ENCODE measurements around the gene KIRREL3.

The KIRREL3 gene

GRCh38 chr11:126624506-126624905 is 376.1 kb downstream of the KIRREL3 start:
- DNase-seq: no peak

GRCh38 chr11:126619516-126619915 is 381.1 kb downstream of the KIRREL3 start:
- DNase-seq: no peak

- DNase-seq: no peak
These were observed 384.7 kb downstream of the KIRREL3 start for GRCh38 chr11:126615845-126616244.

GRCh38 chr11:126613272-126613671 is 387.3 kb downstream of the KIRREL3 start:
- DNase-seq: no peak

- DNase-seq: no peak
These were observed 387.9 kb downstream of the KIRREL3 start for GRCh38 chr11:126612671-126613070.

GRCh38 chr11:126611438-126611837 is 389.1 kb downstream of the KIRREL3 start:
- no peak for DNase-seq

- DNase-seq: no peak
These were observed 391.9 kb downstream of the KIRREL3 start for GRCh38 chr11:126608658-126609057.

- no peak for DNase-seq
These were observed 392.6 kb downstream of the KIRREL3 start for GRCh38 chr11:126607776-126608541.

- no peak for DNase-seq
These were observed 393.2 kb downstream of the KIRREL3 start for GRCh38 chr11:126607374-126607773.

GRCh38 chr11:126606484-126606883 is 394.1 kb downstream of the KIRREL3 start:
- no peak for DNase-seq

GRCh38 chr11:126604461-126604860 is 396.1 kb downstream of the KIRREL3 start:
- DNase-seq: no peak

GRCh38 chr11:126603486-126603885 is 397.1 kb downstream of the KIRREL3 start:
- no peak for DNase-seq

- no peak for DNase-seq
These were observed 397.6 kb downstream of the KIRREL3 start for GRCh38 chr11:126602993-126603392.

- no peak for DNase-seq
These were observed 398.1 kb downstream of the KIRREL3 start for GRCh38 chr11:126602349-126602940.

- no peak for DNase-seq
These were observed 398.9 kb downstream of the KIRREL3 start for GRCh38 chr11:126601550-126602215.

GRCh38 chr11:126601136-126601535 is 399.4 kb downstream of the KIRREL3 start:
- DNase-seq: no peak

GRCh38 chr11:126599217-126599897 is 401.2 kb downstream of the KIRREL3 start:
- no peak for DNase-seq

- no peak for DNase-seq
These were observed 402.0 kb downstream of the KIRREL3 start for GRCh38 chr11:126598344-126599216.

GRCh38 chr11:126597041-126597440 is 403.5 kb downstream of the KIRREL3 start:
- no peak for DNase-seq

- DNase-seq: no peak
These were observed 404.1 kb downstream of the KIRREL3 start for GRCh38 chr11:126596474-126596873.

- DNase-seq: no peak
These were observed 405.0 kb downstream of the KIRREL3 start for GRCh38 chr11:126595560-126595959.

- no peak for DNase-seq
These were observed 405.6 kb downstream of the KIRREL3 start for GRCh38 chr11:126594921-126595367.
